Measurements from ENCODE around the gene SLC25A30. TPM values are rescaled to one million over a fixed set of nuclear protein-coding genes. Genes with fewer than 3 reads are reported as not detected.
"Not testable (repeated sequence)": the region's sequence is repeated elsewhere in the genome, so short reads cannot be mapped to it uniquely, and the experiment has no call there.

Gene SLC25A30
- total RNA-seq, 2 experiments from 2014 or later = 21.7 to 22.0 TPM

- Mint-ChIP-seq H3K9me3 (no peaks in the 10 kb centered on the region), H3K27ac (no peak overlapping the region), H3K27me3 (no peaks in the 10 kb centered on the region), H3K4me3 (no peak overlapping the region), H3K36me3 (no peaks in the 10 kb centered on the region), H3K4me1 (peaks cover 11% of the 10 kb centered on the region)
- no peak for DNase-seq
These were observed 20.8 kb upstream of the SLC25A30 start for GRCh38 chr13:45439008-45439407.

GRCh38 chr13:45437947-45438346, 19.8 kb upstream of the SLC25A30 start:
- Mint-ChIP-seq H3K4me1 (peaks cover 11% of the 10 kb centered on the region), H3K4me3 (no peak overlapping the region), H3K36me3 (no peaks in the 10 kb centered on the region), H3K27me3 (no peaks in the 10 kb centered on the region), H3K27ac (no peak overlapping the region), H3K9me3 (no peaks in the 10 kb centered on the region)
- DNase-seq = no peak

- no peaks in the 10 kb centered on the region for H3K27me3 Mint-ChIP-seq
- peaks cover 9% of the 10 kb centered on the region for H3K4me1 Mint-ChIP-seq
- H3K27ac Mint-ChIP-seq = no peak overlapping the region
- H3K9me3 Mint-ChIP-seq = no peaks in the 10 kb centered on the region
- DNase-seq = no peak
- no peaks in the 10 kb centered on the region for H3K36me3 Mint-ChIP-seq
- H3K4me3 Mint-ChIP-seq = no peak overlapping the region
These were observed 18.8 kb upstream of the SLC25A30 start for GRCh38 chr13:45436953-45437352.

GRCh38 chr13:45436332-45436731, 18.2 kb upstream of the SLC25A30 start:
- peaks cover 2% of the 10 kb centered on the region for H3K4me1 Mint-ChIP-seq
- H3K9me3 Mint-ChIP-seq = no peaks in the 10 kb centered on the region
- no peak overlapping the region for H3K4me3 Mint-ChIP-seq
- no peaks in the 10 kb centered on the region for H3K27me3 Mint-ChIP-seq
- no peaks in the 10 kb centered on the region for H3K36me3 Mint-ChIP-seq
- no peak overlapping the region for H3K27ac Mint-ChIP-seq
- DNase-seq = no peak

GRCh38 chr13:45434556-45435371, 16.6 kb upstream of the SLC25A30 start:
- no peak for DNase-seq
- H3K27ac Mint-ChIP-seq = no peak overlapping the region
- no peaks in the 10 kb centered on the region for H3K27me3 Mint-ChIP-seq
- H3K4me1 Mint-ChIP-seq = no peaks in the 10 kb centered on the region
- H3K36me3 Mint-ChIP-seq = no peaks in the 10 kb centered on the region
- H3K4me3 Mint-ChIP-seq = no peak overlapping the region
- no peaks in the 10 kb centered on the region for H3K9me3 Mint-ChIP-seq

GRCh38 chr13:45433381-45433790, 15.2 kb upstream of the SLC25A30 start:
- Mint-ChIP-seq H3K9me3 (no peaks in the 10 kb centered on the region), H3K27ac (no peak overlapping the region), H3K4me3 (no peak overlapping the region), H3K36me3 (no peaks in the 10 kb centered on the region), H3K4me1 (no peaks in the 10 kb centered on the region), H3K27me3 (no peaks in the 10 kb centered on the region)
- DNase-seq = no peak

GRCh38 chr13:45432737-45433380, 14.7 kb upstream of the SLC25A30 start:
- H3K4me1 Mint-ChIP-seq = no peaks in the 10 kb centered on the region
- H3K27me3 Mint-ChIP-seq = no peaks in the 10 kb centered on the region
- DNase-seq = no peak
- no peak overlapping the region for H3K4me3 Mint-ChIP-seq
- no peaks in the 10 kb centered on the region for H3K9me3 Mint-ChIP-seq
- no peaks in the 10 kb centered on the region for H3K36me3 Mint-ChIP-seq
- no peak overlapping the region for H3K27ac Mint-ChIP-seq

- not testable (repeated sequence) for H3K4me3 Mint-ChIP-seq, H3K27ac Mint-ChIP-seq, H3K36me3 Mint-ChIP-seq, H3K4me1 Mint-ChIP-seq, H3K9me3 Mint-ChIP-seq, H3K27me3 Mint-ChIP-seq, DNase-seq
These were observed 8.1 kb upstream of the SLC25A30 start for GRCh38 chr13:45426056-45426841.

- Mint-ChIP-seq H3K4me1 (peaks cover 4% of the 10 kb centered on the region), H3K27me3 (no peaks in the 10 kb centered on the region), H3K4me3 (no peak overlapping the region), H3K27ac (no peak overlapping the region), H3K36me3 (no peaks in the 10 kb centered on the region), H3K9me3 (no peaks in the 10 kb centered on the region)
- DNase-seq = no peak
These were observed 4.6 kb upstream of the SLC25A30 start for GRCh38 chr13:45422731-45423292.

- Mint-ChIP-seq H3K27ac (no peak overlapping the region), H3K36me3 (no peaks in the 10 kb centered on the region), H3K4me1 (peaks cover 13% of the 10 kb centered on the region), H3K27me3 (no peaks in the 10 kb centered on the region), H3K9me3 (no peaks in the 10 kb centered on the region), H3K4me3 (peak overlapping the region; percentile 10)
- DNase-seq = no peak
These were observed 1.8 kb upstream of the SLC25A30 start for GRCh38 chr13:45419945-45420344.

- not testable (repeated sequence) for H3K4me3 Mint-ChIP-seq, DNase-seq, H3K27ac Mint-ChIP-seq, H3K27me3 Mint-ChIP-seq, H3K36me3 Mint-ChIP-seq, H3K9me3 Mint-ChIP-seq
- peaks cover 18% of the 10 kb centered on the region for H3K4me1 Mint-ChIP-seq
These were observed 1.2 kb upstream of the SLC25A30 start for GRCh38 chr13:45419389-45419788.

GRCh38 chr13:45416516-45417128, 1.6 kb downstream of the SLC25A30 start:
- Mint-ChIP-seq H3K27me3 (no peaks in the 10 kb centered on the region), H3K9me3 (no peaks in the 10 kb centered on the region), H3K4me1 (peaks cover 22% of the 10 kb centered on the region), H3K36me3 (peaks cover 2% of the 10 kb centered on the region), H3K4me3 (peak overlapping the region; percentile 94), H3K27ac (peak overlapping the region; percentile 96)
- DNase-seq = no peak

GRCh38 chr13:45415112-45415511, 3.1 kb downstream of the SLC25A30 start:
- Mint-ChIP-seq H3K4me1 (peaks cover 25% of the 10 kb centered on the region), H3K27me3 (no peaks in the 10 kb centered on the region), H3K9me3 (no peaks in the 10 kb centered on the region), H3K27ac (no peak overlapping the region), H3K36me3 (peaks cover 4% of the 10 kb centered on the region), H3K4me3 (peak overlapping the region; percentile 22)
- DNase-seq = no peak

- no peaks in the 10 kb centered on the region for H3K9me3 Mint-ChIP-seq
- peaks cover 4% of the 10 kb centered on the region for H3K36me3 Mint-ChIP-seq
- H3K4me1 Mint-ChIP-seq = peaks cover 28% of the 10 kb centered on the region
- no peak overlapping the region for H3K27ac Mint-ChIP-seq
- H3K27me3 Mint-ChIP-seq = no peaks in the 10 kb centered on the region
- H3K4me3 Mint-ChIP-seq = no peak overlapping the region
- DNase-seq = no peak
These were observed 4.3 kb downstream of the SLC25A30 start for GRCh38 chr13:45413826-45414307.

All from activated naive CD8-positive, alpha-beta T cell treated with anti-CD3 and anti-CD28 coated beads for 36 hours (primary cell).